GM10266 (cell line): Measurements from ENCODE around the gene BANF2.
"Not testable (repeated sequence)": the region's sequence is repeated elsewhere in the genome, so short reads cannot be mapped to it uniquely, and the experiment has no call there.

Experiments used
- DNase-seq: peaks from one replicate; pipeline ENCODE4 v3.0.0; 2012; ENCODE audit errors: extremely low spot score
- CTCF ChIP-seq: IDR thresholded peaks from 2 replicates; pipeline ENCODE4 v1.5.1; 2012; ENCODE audit warnings: mild to moderate bottlenecking, low read depth; ENCODE audit not compliant: control insufficient read depth, insufficient read depth; ENCODE audit errors: missing control alignments

Gene BANF2

GRCh38 chr20:17705916-17706315 lies 6.2 kb downstream of the BANF2 start:
- no peak for TF ChIP-seq CTCF
- DNase-seq, result no peak

DNA sequence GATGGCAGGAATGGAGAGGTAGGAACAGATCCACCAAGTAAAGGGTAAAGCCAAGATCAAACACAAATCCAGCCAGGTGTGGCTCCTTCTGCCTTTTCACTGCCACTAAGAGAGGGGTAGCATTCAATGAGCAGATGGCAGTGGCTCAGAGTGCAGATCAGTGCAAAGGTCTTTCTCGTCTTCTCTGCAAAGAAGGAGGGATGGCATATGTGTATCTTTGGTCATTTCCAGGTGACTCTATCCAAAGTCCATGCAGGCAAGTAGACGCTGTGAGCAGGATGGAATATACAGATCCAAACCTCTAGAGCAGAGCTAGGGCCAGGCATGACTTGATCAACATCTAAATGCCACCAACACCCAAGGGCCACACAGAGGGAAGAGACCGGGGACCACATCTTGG lies 6.9 kb downstream of the BANF2 start:
- TF ChIP-seq CTCF, result no peak
- no peak for DNase-seq

GRCh38 chr20:17707951-17708350 lies 8.2 kb downstream of the BANF2 start:
- DNase-seq, result not testable (repeated sequence)

DNA sequence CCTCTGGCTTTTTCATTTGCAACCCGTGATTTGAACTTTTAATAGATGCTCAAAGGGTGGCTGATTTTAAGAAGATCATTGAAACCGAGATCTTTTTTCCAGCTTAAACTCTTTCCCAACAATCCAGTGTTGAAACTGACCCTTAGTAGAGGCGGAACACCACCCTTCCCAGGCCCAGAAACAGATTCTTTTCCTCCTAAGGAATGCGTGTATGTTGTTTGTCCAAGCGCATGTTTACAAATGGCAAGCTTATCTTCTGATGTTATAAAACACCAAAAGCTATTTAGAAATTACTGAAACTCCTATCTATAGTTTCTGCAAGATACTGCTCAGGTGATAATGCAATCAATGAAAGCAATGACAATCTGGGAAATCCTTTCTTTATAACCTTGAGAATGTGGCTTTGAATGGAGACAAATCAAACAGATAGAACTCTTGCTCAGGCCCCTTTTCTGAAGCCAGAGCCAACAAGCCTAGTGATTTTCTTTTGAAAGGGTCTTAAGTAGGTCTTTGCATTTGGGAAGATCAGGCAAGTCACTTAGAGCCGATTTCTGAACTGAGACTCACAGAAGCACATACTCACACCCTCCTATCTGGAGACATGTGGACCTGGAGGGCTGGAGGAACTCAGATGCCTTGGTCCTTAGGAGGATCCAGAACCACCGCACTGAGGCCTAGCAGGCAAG lies 9.1 kb downstream of the BANF2 start:
- no peak for TF ChIP-seq CTCF
- DNase-seq, result no peak

- no peak for DNase-seq
Observed at GRCh38 chr20:17709361-17710293, 9.9 kb downstream of the BANF2 start.

DNA sequence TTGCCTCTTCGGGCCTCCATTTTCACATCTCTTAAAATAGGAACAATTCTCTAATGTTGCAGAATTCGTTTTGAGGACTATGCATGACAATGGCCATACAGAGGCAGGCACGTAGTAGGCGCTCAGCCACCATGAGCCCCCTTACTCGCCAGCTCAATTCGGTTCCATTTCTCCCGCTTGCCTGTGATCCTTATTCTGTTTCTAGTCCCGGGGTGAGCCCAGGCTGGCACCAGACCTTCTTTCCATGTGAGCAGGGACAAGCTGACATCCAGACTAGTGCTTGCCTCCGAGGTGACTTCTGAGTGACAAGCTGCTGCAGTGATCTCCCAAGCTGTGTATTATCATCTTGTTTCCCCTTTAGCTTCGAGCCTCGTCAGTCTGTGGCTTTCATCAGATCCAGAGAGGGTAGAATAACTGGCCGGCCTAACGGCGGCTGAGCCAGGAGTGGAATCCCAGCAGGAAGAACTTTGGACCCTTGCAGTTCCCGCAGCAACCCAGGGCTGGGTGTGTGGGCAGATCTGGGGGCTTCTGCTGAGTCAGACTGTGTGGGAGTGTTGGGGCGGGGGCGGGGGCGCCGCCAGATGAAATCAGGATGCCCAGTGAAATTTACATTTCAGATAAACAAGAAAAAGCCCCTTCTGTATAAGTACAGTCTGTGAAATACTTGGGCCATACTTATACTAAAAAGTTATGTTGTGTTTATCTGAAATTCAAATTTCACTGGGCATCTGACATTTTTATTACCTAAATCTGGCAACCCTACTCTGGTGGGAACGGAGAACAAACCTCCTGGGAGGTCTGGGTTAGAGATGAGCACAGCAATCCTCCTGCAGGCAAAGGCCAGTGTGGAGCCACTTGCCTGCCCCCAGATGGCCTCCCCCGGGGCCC lies 10.9 kb downstream of the BANF2 start:
- TF ChIP-seq CTCF, result no peak
- DNase-seq, result no peak

More at GRCh38 chr20:17709361-17710293, 9.9 kb downstream of the BANF2 start:
- no peak for TF ChIP-seq CTCF

- TF ChIP-seq CTCF, result no peak
- no peak for DNase-seq
Observed at GRCh38 chr20:17711267-17711627, 11.5 kb downstream of the BANF2 start.
